ENCODE data around the gene PDZD4.
A peak's percentile ranks its signal among the peaks of the same experiment; 100 is the strongest.

Gene PDZD4

GRCh38 chrX:153828723-153829548 lies 1.4 kb downstream of the PDZD4 start:
- TF ChIP-seq TAF1 (IDR thresholded peaks at IDR 0.05; ENCODE audit: low read depth), result no peak
- peak; percentile 17; the same call in 1 of the 2 replicates for TF ChIP-seq TEAD4 (IDR thresholded peaks at IDR 0.05)

GRCh38 chrX:153828308-153828707 lies 2.0 kb downstream of the PDZD4 start:
- TF ChIP-seq EGR1 (IDR thresholded peaks at IDR 0.05) (no peak), TCF12 (IDR thresholded peaks at IDR 0.05; ENCODE audit: low read depth) (no peak), USF1 (IDR thresholded peaks at IDR 0.05) (no peak), NFIC (IDR thresholded peaks at IDR 0.05) (no peak), RAD21 (IDR thresholded peaks at IDR 0.05; ENCODE audit: low read depth) (no peak), EP300 (IDR thresholded peaks at IDR 0.05; ENCODE audit: borderline replicate concordance) (no peak), ZBTB7A (IDR thresholded peaks at IDR 0.05; ENCODE audit: low read depth) (no peak), TAF1 (IDR thresholded peaks at IDR 0.05; ENCODE audit: low read depth) (no peak), CEBPB (IDR thresholded peaks at IDR 0.05) (no peak), REST (IDR thresholded peaks at IDR 0.05; ENCODE audit: low read depth) (no peak), TEAD4 (IDR thresholded peaks at IDR 0.05) (no peak), FOXM1 (IDR thresholded peaks at IDR 0.05; ENCODE audit: borderline replicate concordance, low read depth) (no peak)

DNA sequence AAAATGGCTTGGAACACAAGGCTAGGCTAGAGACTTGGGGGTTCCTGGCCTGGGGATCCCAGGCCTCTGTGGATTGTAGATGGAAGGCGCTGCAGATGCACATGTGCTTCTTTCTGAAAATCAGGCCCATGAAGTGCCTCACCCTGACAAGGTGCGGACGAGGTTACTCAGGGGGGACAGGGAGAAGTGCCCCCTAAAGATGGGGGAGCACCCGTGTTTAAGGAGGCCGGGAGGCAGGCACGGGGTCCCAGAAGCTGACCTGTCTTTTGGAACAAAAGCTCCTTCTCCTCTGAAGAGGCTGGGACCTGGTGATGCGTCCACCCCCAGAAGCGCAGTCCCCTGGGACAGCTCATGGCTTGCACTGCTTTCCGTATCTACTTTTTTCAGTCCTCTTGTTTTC lies 2.4 kb downstream of the PDZD4 start:
- no peak for TF ChIP-seq TCF12 (IDR thresholded peaks at IDR 0.05; ENCODE audit: low read depth)
- TF ChIP-seq RAD21 (IDR thresholded peaks at IDR 0.05; ENCODE audit: low read depth), result no peak
- TF ChIP-seq, protein P1, sequence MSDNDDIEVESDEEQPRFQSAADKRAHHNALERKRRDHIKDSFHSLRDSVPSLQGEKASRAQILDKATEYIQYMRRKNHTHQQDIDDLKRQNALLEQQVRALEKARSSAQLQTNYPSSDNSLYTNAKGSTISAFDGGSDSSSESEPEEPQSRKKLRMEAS (IDR thresholded peaks at IDR 0.05), result no peak
- no peak for TF ChIP-seq REST (IDR thresholded peaks at IDR 0.05; ENCODE audit: low read depth)
- TF ChIP-seq USF1 (IDR thresholded peaks at IDR 0.05), result no peak
- no peak for TF ChIP-seq NFIC (IDR thresholded peaks at IDR 0.05)
- TF ChIP-seq ZBTB7A (IDR thresholded peaks at IDR 0.05; ENCODE audit: low read depth), result no peak
- no peak for TF ChIP-seq FOXM1 (IDR thresholded peaks at IDR 0.05; ENCODE audit: borderline replicate concordance, low read depth)
- TF ChIP-seq TEAD4 (IDR thresholded peaks at IDR 0.05), result no peak
- no peak for TF ChIP-seq YY1 (IDR thresholded peaks at IDR 0.05; ENCODE audit: low read depth)
- no peak for TF ChIP-seq EGR1 (IDR thresholded peaks at IDR 0.05)
- no peak for TF ChIP-seq EP300 (IDR thresholded peaks at IDR 0.05; ENCODE audit: borderline replicate concordance)
- no peak for TF ChIP-seq CEBPB (IDR thresholded peaks at IDR 0.05)
- no peak for TF ChIP-seq CREB1 (IDR thresholded peaks at IDR 0.05; ENCODE audit: low read depth)
- no peak for TF ChIP-seq TAF1 (IDR thresholded peaks at IDR 0.05; ENCODE audit: low read depth)

- no peak for TF ChIP-seq REST (IDR thresholded peaks at IDR 0.05; ENCODE audit: low read depth)
- no peak for TF ChIP-seq NFIC (IDR thresholded peaks at IDR 0.05)
- no peak for TF ChIP-seq TCF12 (IDR thresholded peaks at IDR 0.05; ENCODE audit: low read depth)
- TF ChIP-seq ZBTB7A (IDR thresholded peaks at IDR 0.05; ENCODE audit: low read depth), result no peak
- no peak for TF ChIP-seq TEAD4 (IDR thresholded peaks at IDR 0.05)
- no peak for TF ChIP-seq EP300 (IDR thresholded peaks at IDR 0.05; ENCODE audit: borderline replicate concordance)
- TF ChIP-seq FOXM1 (IDR thresholded peaks at IDR 0.05; ENCODE audit: borderline replicate concordance, low read depth), result no peak
- TF ChIP-seq, protein P1 (IDR thresholded peaks at IDR 0.05), result no peak
- TF ChIP-seq TAF1 (IDR thresholded peaks at IDR 0.05; ENCODE audit: low read depth), result no peak
- no peak for TF ChIP-seq CREB1 (IDR thresholded peaks at IDR 0.05; ENCODE audit: low read depth)
- TF ChIP-seq CEBPB (IDR thresholded peaks at IDR 0.05), result no peak
- no peak for TF ChIP-seq RAD21 (IDR thresholded peaks at IDR 0.05; ENCODE audit: low read depth)
- TF ChIP-seq USF1 (IDR thresholded peaks at IDR 0.05), result no peak
- TF ChIP-seq YY1 (IDR thresholded peaks at IDR 0.05; ENCODE audit: low read depth), result no peak
- TF ChIP-seq EGR1 (IDR thresholded peaks at IDR 0.05), result no peak
Measured at GRCh38 chrX:153827016-153827415, 3.3 kb downstream of the PDZD4 start.

Data from Ishikawa (cell line).